GM12864 (cell line): ENCODE measurements around the gene KCTD15.

Experiments used
- DNase-seq: peaks from one replicate; pipeline ENCODE4 v3.0.0-alpha.2; 2011; ENCODE audit warnings: low read depth
- H3K4me3 ChIP-seq: 2 replicates; pipeline ENCODE4 v1.5.1; 2011; ENCODE audit warnings: mild to moderate bottlenecking, low read depth, low read length, control low read depth
- CTCF ChIP-seq: IDR thresholded peaks from 2 replicates; pipeline ENCODE4 v1.5.1; 2011; ENCODE audit warnings: low read depth, mild to moderate bottlenecking, moderate library complexity, low read length, control low read depth, inconsistent platforms; ENCODE audit errors: missing control alignments

Gene KCTD15

DNA sequence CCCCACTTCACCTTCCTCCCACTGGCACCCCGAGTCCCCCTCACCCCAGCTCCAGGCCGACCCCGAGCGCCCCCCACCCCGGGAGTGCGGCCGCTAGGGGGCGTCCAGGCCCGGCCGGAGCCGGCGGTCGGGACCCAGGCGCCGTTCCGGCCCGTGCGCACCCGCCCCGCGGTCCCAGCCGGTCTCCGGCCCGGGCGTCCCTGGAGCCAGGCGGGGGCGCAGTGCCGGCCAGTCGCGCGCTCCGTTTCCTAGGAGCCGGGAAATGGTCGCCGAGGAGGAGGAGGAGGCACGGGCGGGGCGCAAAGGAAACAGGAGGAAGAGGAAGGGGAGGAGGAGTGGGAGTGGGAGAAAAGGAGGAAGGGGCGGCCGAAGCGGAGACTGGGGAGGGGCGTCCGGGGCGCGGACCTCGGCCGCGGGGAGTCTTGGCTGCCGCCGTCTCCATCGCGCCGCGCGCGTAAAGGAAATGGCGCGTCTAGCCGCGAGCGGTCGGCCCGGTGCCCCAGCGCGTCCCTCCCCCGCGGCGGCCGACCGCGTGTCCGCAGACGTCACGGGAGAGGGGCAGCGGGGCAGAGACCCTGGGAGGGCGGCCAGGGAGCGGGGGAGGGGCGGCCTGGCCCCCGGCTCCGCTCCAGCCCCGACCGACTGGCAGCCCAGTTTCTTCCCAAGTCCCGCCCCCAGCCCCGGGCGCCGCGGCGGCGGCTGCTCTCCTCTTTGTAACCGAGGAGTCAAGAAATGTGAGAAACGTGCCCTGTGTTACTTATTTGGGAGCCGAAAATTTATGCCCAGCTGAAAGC, 1.1 kb upstream of the KCTD15 start:
- no peak for DNase-seq
- TF ChIP-seq CTCF: peak; percentile 63
- H3K4me3 ChIP-seq: peak overlapping the region; percentile 48

DNA sequence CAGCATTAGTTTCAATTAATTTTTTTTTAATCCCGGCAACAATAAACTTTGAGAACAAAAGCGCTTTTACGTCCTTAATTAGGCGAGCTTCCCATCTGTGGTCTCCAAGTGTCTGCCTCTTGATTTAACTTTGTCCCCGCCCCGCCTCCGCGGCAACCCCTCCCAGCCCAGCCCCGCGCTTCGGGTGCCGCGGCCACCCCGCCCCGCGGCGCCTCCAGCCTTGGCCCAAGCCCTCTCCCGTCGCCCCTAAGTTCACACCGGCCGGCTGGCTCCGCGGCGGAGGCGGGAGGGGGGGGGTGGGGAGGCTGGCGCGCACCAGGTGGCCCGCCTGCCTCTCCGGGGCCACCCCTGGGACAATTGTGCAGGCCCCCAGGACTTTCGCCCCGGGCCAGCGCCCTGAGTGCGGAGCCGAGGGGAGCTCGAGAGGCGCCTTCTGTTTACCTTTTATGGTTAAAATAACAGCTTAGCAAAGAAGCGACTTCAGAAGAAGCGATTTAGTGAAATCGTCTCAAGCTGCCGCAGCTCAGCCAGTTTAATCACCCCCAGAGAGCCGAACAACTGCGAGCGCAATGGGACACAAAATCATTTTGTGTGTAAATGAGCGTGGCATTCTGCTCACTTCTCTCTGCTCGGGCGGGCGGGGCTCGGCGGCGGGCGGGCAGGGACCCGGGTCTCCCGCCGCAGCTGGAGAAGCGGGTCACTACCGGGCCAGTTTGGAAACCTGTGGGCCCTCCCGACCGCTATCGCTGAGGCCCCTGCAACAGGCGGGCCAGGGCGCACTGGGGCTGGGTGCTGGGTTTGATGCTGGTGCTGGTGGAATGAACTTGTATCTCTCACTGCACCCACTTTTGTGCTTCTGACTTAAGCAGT, 1.4 kb downstream of the KCTD15 start:
- no peak for DNase-seq
- H3K4me3 ChIP-seq: no peak overlapping the region
- no peak for TF ChIP-seq CTCF

DNA sequence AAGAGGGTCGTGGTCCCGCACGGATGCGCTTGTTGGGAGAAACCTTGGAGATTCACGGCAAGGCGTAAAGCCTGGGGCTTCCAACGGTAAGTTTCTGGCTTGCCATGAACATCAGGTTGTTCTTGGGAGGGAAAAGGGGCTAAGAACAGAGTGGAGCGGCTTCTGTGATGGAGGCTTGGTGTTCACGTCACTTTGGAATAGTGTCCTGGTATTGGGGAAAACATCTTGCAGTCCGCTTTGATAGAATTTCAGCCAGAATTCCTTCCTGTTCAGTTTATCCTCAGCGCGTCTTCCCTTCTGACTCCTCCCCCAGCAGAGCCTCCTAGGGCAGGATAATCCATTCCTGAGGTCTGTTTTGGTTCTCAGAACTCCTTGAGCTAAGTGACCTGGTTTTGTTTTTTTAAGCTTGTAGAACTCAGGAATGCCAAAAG, 2.0 kb downstream of the KCTD15 start:
- no peak for TF ChIP-seq CTCF
- no peak for DNase-seq
- H3K4me3 ChIP-seq: no peak overlapping the region

DNA sequence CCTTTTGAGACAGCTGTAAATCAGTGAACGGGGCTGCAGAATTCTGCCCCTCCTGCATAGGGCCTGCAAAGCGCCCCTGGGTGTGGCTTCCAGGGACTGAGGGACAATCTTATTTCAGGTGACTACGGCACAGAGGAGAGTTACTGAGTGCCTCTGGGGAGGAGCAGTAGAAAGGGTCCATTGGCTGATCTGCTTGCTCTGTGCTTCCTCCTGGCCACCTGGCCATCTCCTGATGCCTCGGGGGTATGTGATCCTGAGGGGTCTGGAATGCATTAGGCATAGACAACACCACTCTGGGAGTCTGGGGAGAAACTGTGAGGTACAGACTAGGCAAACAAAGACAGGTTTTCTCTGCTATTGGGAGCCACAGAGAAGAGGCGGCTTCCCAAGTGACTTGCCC, 2.8 kb downstream of the KCTD15 start:
- DNase-seq: no peak
- H3K4me3 ChIP-seq: no peak overlapping the region
- no peak for TF ChIP-seq CTCF

DNA sequence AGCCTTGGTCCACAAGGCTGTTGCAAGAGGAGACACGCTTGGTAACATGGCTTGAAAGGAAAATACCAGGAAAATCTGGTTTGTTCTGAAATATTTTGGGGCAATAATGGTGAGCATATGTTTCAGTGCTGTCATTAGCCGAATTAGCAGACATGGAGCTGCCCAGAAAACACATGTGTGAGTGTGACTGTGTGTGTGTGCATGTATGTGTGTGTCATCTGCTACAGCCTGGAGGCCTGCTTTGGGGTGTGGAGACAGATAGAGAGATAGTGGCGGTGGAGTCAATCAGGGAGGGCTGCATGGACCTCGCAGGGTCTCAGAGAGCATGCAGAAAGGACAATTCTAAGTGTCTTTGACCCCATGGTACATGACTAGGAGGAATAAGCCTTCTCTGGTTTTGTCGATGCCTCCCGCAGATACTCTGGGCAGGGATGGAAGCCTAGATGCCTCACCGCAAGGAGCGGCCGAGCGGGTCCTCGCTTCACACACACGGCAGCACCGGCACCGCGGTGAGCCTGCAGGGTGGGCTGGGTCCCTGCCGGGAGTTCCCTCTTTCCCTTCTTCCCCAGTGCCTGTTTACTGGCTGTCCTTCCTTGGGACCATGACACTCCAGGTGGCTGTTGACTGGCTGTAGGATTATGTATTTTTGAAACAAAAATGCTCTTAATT, 3.5 kb downstream of the KCTD15 start:
- no peak for DNase-seq
- TF ChIP-seq CTCF: no peak
- H3K4me3 ChIP-seq: no peak overlapping the region

GRCh38 chr19:33801411-33801810, 4.7 kb downstream of the KCTD15 start:
- no peak overlapping the region for H3K4me3 ChIP-seq
- no peak for TF ChIP-seq CTCF
- DNase-seq: no peak
